ENCODE results near the gene PLEKHH3.

The PLEKHH3 gene

GRCh38 chr17:42690596-42690995, 13.8 kb upstream of the PLEKHH3 start:
- ATAC-seq (ENCODE audit: low read depth) (no peak), DNase-seq (ENCODE audit: low spot score) (no peak)
- H3K9me3 ChIP-seq (ENCODE audit: severe bottlenecking): no peaks in the 10 kb centered on the region
- H3K27me3 ChIP-seq (ENCODE audit: insufficient read depth, poor library complexity, severe bottlenecking): no peaks in the 10 kb centered on the region
- no peak overlapping the region for H3K4me3 ChIP-seq (ENCODE audit: severe bottlenecking)
- no peak overlapping the region for H3K27ac ChIP-seq (ENCODE audit: poor library complexity, severe bottlenecking)
- no peaks in the 10 kb centered on the region for H3K36me3 ChIP-seq (ENCODE audit: low read depth)
- TF ChIP-seq CTCF (IDR thresholded peaks at IDR 0.05; ENCODE audit: poor library complexity, severe bottlenecking): no peak
- H3K4me1 ChIP-seq (ENCODE audit: insufficient read depth, poor library complexity, severe bottlenecking): no peaks in the 10 kb centered on the region

GRCh38 chr17:42687707-42688320, 11.0 kb upstream of the PLEKHH3 start:
- Histone ChIP-seq H3K4me3 (ENCODE audit: severe bottlenecking) (no peak overlapping the region), H3K9me3 (ENCODE audit: severe bottlenecking) (no peaks in the 10 kb centered on the region), H3K36me3 (ENCODE audit: low read depth) (no peaks in the 10 kb centered on the region), H3K27ac (ENCODE audit: poor library complexity, severe bottlenecking) (no peak overlapping the region), H3K27me3 (ENCODE audit: insufficient read depth, poor library complexity, severe bottlenecking) (no peaks in the 10 kb centered on the region), H3K4me1 (ENCODE audit: insufficient read depth, poor library complexity, severe bottlenecking) (no peaks in the 10 kb centered on the region)
- DNase-seq (ENCODE audit: low spot score): no peak
- no peak for TF ChIP-seq CTCF (IDR thresholded peaks at IDR 0.05; ENCODE audit: poor library complexity, severe bottlenecking)
- ATAC-seq (ENCODE audit: low read depth): no peak

GRCh38 chr17:42686520-42687128, 9.8 kb upstream of the PLEKHH3 start:
- no peak overlapping the region for H3K4me3 ChIP-seq (ENCODE audit: severe bottlenecking)
- H3K9me3 ChIP-seq (ENCODE audit: severe bottlenecking): no peaks in the 10 kb centered on the region
- TF ChIP-seq CTCF (IDR thresholded peaks at IDR 0.05; ENCODE audit: poor library complexity, severe bottlenecking): no peak
- no peak overlapping the region for H3K27ac ChIP-seq (ENCODE audit: poor library complexity, severe bottlenecking)
- ATAC-seq (ENCODE audit: low read depth): no peak
- H3K36me3 ChIP-seq (ENCODE audit: low read depth): no peaks in the 10 kb centered on the region
- no peak for DNase-seq (ENCODE audit: low spot score)
- no peaks in the 10 kb centered on the region for H3K4me1 ChIP-seq (ENCODE audit: insufficient read depth, poor library complexity, severe bottlenecking)
- H3K27me3 ChIP-seq (ENCODE audit: insufficient read depth, poor library complexity, severe bottlenecking): no peaks in the 10 kb centered on the region

- Histone ChIP-seq H3K36me3 (ENCODE audit: low read depth) (no peaks in the 10 kb centered on the region), H3K4me1 (ENCODE audit: insufficient read depth, poor library complexity, severe bottlenecking) (no peaks in the 10 kb centered on the region), H3K27me3 (ENCODE audit: insufficient read depth, poor library complexity, severe bottlenecking) (no peaks in the 10 kb centered on the region), H3K9me3 (ENCODE audit: severe bottlenecking) (no peaks in the 10 kb centered on the region), H3K4me3 (ENCODE audit: severe bottlenecking) (no peak overlapping the region), H3K27ac (ENCODE audit: poor library complexity, severe bottlenecking) (no peak overlapping the region)
- DNase-seq (ENCODE audit: low spot score) (no peak), ATAC-seq (ENCODE audit: low read depth) (no peak)
- no peak for TF ChIP-seq CTCF (IDR thresholded peaks at IDR 0.05; ENCODE audit: poor library complexity, severe bottlenecking)
These were observed 9.0 kb upstream of the PLEKHH3 start for GRCh38 chr17:42685831-42686230.

GRCh38 chr17:42684929-42685556, 8.2 kb upstream of the PLEKHH3 start:
- ATAC-seq (ENCODE audit: low read depth): no peak
- H3K9me3 ChIP-seq (ENCODE audit: severe bottlenecking): no peaks in the 10 kb centered on the region
- no peak overlapping the region for H3K27ac ChIP-seq (ENCODE audit: poor library complexity, severe bottlenecking)
- H3K4me3 ChIP-seq (ENCODE audit: severe bottlenecking): no peak overlapping the region
- no peak for DNase-seq (ENCODE audit: low spot score)
- no peaks in the 10 kb centered on the region for H3K36me3 ChIP-seq (ENCODE audit: low read depth)
- H3K4me1 ChIP-seq (ENCODE audit: insufficient read depth, poor library complexity, severe bottlenecking): peaks cover 7% of the 10 kb centered on the region
- no peaks in the 10 kb centered on the region for H3K27me3 ChIP-seq (ENCODE audit: insufficient read depth, poor library complexity, severe bottlenecking)
- TF ChIP-seq CTCF (IDR thresholded peaks at IDR 0.05; ENCODE audit: poor library complexity, severe bottlenecking): no peak
